GM12878 (cell line): ENCODE measurements around the gene LATS2. TPM values are rescaled to one million over a fixed set of nuclear protein-coding genes. Genes with fewer than 3 reads are reported as not detected.

ENCODE experiments used
- ATAC-seq: fragments of 200-7000 bp; cut with Tn5 transposase; 3 replicates; pipeline ENCODE4 v1.9.1; 2020; ENCODE audit warnings: mild to moderate bottlenecking, moderate library complexity
- BruUV-seq: library from RNA; stranded (reverse); fragments of 400-500 nt; replicated peaks from 2 replicates; lab custom pipeline; 2021; lab: Mats Ljungman, UMichigan
- CTCF ChIA-PET: fragments of 300-600 bp; sonication (Branson Sonifier 250); formaldehyde crosslinking; extraction: SDS; loops from one replicate; lab custom pipeline; 2021; ENCODE audit warnings: inconsistent platforms; lab: Yijun Ruan, JAX
- POLR2A ChIA-PET: fragments of 350-600 bp; formaldehyde crosslinking; extraction: SDS; loops from one replicate; lab custom pipeline; 2021; ENCODE audit warnings: inconsistent platforms; lab: Charles Lee
- RAD21 ChIA-PET: fragments of 300-600 bp; sonication (Branson Sonifier 250); formaldehyde crosslinking; loops from one replicate; lab custom pipeline; 2023; ENCODE audit warnings: antibody characterized with exemption; ENCODE audit not compliant: unreplicated experiment; lab: Charles Lee
- SMC1A ChIA-PET: fragments of 300-600 bp; sonication (Branson Sonifier 250); formaldehyde crosslinking; loops from one replicate; lab custom pipeline; 2023; ENCODE audit not compliant: unreplicated experiment, uncharacterized antibody; lab: Charles Lee
- DNase-seq: peaks from one replicate; pipeline ENCODE4 v3.0.0-alpha.2; 2011; ENCODE audit warnings: low read depth, low spot score
- FAIRE-seq: peaks from 3 replicates; lab custom pipeline; 2011; peaks lifted over from hg19 to GRCh38; lab: Jason Lieb, UNC
- H2AFZ ChIP-seq: 2 replicates; pipeline ENCODE4 v1.6.0; 2011; ENCODE audit warnings: low read depth, low read length, control low read depth; ENCODE audit not compliant: control insufficient read depth
- H3K27ac ChIP-seq: 2 replicates; pipeline ENCODE4 v1.5.1; 2011; ENCODE audit warnings: control low read depth; ENCODE audit not compliant: control insufficient read depth, insufficient read depth
- H3K27me3 ChIP-seq, 2 experiments: replicated peaks in 1 of 2; 2 replicates each; pipeline versions ENCODE4 v1.6.0 to v1.6.1; 2011; ENCODE audit warnings: low read length in 1 of 2; ENCODE audit not compliant: control insufficient read depth in 2 of 2, insufficient read depth in 2 of 2
- H3K36me3 ChIP-seq, 2 experiments: 2 replicates each; pipeline ENCODE4 v1.5.1; 2011; ENCODE audit warnings: low read length in 1 of 2; ENCODE audit not compliant: control insufficient read depth in 2 of 2, insufficient read depth in 2 of 2
- H3K4me1 ChIP-seq: 2 replicates; pipeline ENCODE4 v1.6.1; 2011; ENCODE audit warnings: mild to moderate bottlenecking, low read length, moderate library complexity, mixed read lengths; ENCODE audit not compliant: control insufficient read depth, insufficient read depth
- H3K4me2 ChIP-seq: 2 replicates; pipeline ENCODE4 v1.6.0; 2011; ENCODE audit warnings: control low read depth; ENCODE audit not compliant: control insufficient read depth, insufficient read depth
- H3K4me3 ChIP-seq: fragments of 200-600 bp; sonication (generic); 2 replicates; pipeline ENCODE4 v1.5.1; 2016
- H3K79me2 ChIP-seq: 2 replicates; pipeline ENCODE4 v1.6.0; 2011; ENCODE audit warnings: low read length; ENCODE audit not compliant: control insufficient read depth, insufficient read depth
- H3K9ac ChIP-seq: 2 replicates; pipeline ENCODE4 v1.8.0; 2011; ENCODE audit warnings: low read length, control low read depth, mixed read lengths; ENCODE audit not compliant: control insufficient read depth, insufficient read depth
- H3K9me3 ChIP-seq: replicated peaks from 3 replicates; pipeline ENCODE4 v1.5.1; 2011; ENCODE audit warnings: mild to moderate bottlenecking, low read length; ENCODE audit not compliant: control insufficient read depth, insufficient read depth
- H4K20me1 ChIP-seq: 2 replicates; pipeline ENCODE4 v1.6.0; 2011; ENCODE audit not compliant: control insufficient read depth, insufficient read depth
- BCL3 ChIP-seq: IDR thresholded peaks from 2 replicates; pipeline ENCODE4 v1.6.1; 2011; ENCODE audit warnings: borderline replicate concordance, low read depth, mild to moderate bottlenecking, moderate library complexity, low read length; ENCODE audit not compliant: insufficient read depth, poor library complexity, severe bottlenecking
- CHD2 ChIP-seq: IDR thresholded peaks from 2 replicates; pipeline ENCODE4 v1.6.1; 2011; ENCODE audit warnings: low read depth, low read length, improper control_type of control experiment, borderline replicate concordance
- ESRRA ChIP-seq: IDR thresholded peaks from 2 replicates; pipeline ENCODE4 v1.6.1; 2012; ENCODE audit warnings: mild to moderate bottlenecking, low read length, improper control_type of control experiment
- GABPA ChIP-seq: IDR thresholded peaks from 2 replicates; pipeline ENCODE4 v1.6.1; 2014; ENCODE audit warnings: antibody characterized with exemption, low read depth, mild to moderate bottlenecking, inconsistent platforms
- GATAD2B ChIP-seq: fragments of 450-650 bp; conservative IDR thresholded peaks from 2 replicates; pipeline ENCODE4 v1.6.1; 2017; ENCODE audit warnings: low read depth, mild to moderate bottlenecking, moderate library complexity
- IRF4 ChIP-seq: IDR thresholded peaks from 2 replicates; pipeline ENCODE4 v1.6.1; 2011; ENCODE audit warnings: low read depth, low read length
- MTA2 ChIP-seq: fragments of 450-650 bp; IDR thresholded peaks from 2 replicates; pipeline ENCODE4 v1.6.1; 2016; ENCODE audit warnings: low read depth, mild to moderate bottlenecking, moderate library complexity
- NFXL1 ChIP-seq: fragments of 450-650 bp; IDR thresholded peaks from 2 replicates; pipeline ENCODE4 v1.6.1; 2017; ENCODE audit warnings: antibody characterized with exemption, mild to moderate bottlenecking, borderline replicate concordance
- POLR2AphosphoS2 ChIP-seq: IDR thresholded peaks from 2 replicates; pipeline ENCODE4 v1.6.1; 2011; ENCODE audit warnings: low read depth, mild to moderate bottlenecking, low read length, improper control_type of control experiment, moderate library complexity
- YY1 ChIP-seq: IDR thresholded peaks from 2 replicates; pipeline ENCODE4 v1.6.1; 2011; ENCODE audit warnings: low read depth, mild to moderate bottlenecking, low read length
- ZBTB40 ChIP-seq: fragments of 450-650 bp; IDR thresholded peaks from 2 replicates; pipeline ENCODE4 v1.6.1; 2016; ENCODE audit warnings: mild to moderate bottlenecking, moderate library complexity, borderline replicate concordance
- WGBS: methylation state at CpG from one replicate; pipeline ENCODE4 v1.1.6; 2016; ENCODE audit warnings: low lambda C conversion rate; ENCODE audit not compliant: insufficient replicate concordance, insufficient coverage; ENCODE audit errors: missing lambda C conversion rate; 5-methylcytosine and 5-hydroxymethylcytosine counted together
- in situ Hi-C: fragments of 300-500 bp; cut with MboI; formaldehyde crosslinking; loops from 9 replicates; pipeline ENCODE4 v1.14.3; 2018; ENCODE audit warnings: mixed read lengths
- intact Hi-C: fragments of 100-400 bp; cut with micrococcal nuclease; formaldehyde crosslinking; loops from one replicate; pipeline ENCODE4 v1.14.2; 2022; ENCODE audit not compliant: unreplicated experiment
- polyA plus RNA-seq, 11 experiments: library from polyadenylated mRNA; depleted of rRNA in 4 of 11; unstranded in 6 of 11; stranded (reverse) in 5 of 11; fragments of >200 nt; fragmentation: Nextera tagmentation in 4 of 11; fragmentation: Illumina TruSeq in 1 of 11; extraction: Ambion mirVana in 4 of 11; extraction: Trizol in 1 of 11; gene quantifications; 1 replicate in 1 of 11; 2 replicates in 10 of 11; pipeline versions ENCODE4 v1.2.1 to v1.2.3, GENCODE V29; 2011 to 2016; ENCODE audit warnings: inconsistent platforms in 2 of 11, missing spikeins in 2 of 11, low read depth in 1 of 11
- total RNA-seq, 4 experiments: library from RNA; depleted of rRNA in 3 of 4; stranded (reverse); fragments of >200 nt in 3 of 4; fragmentation: Illumina TruSeq in 1 of 4; extraction: Trizol in 1 of 4; gene quantifications; 2 replicates each; pipeline versions ENCODE4 v1.2.1 to v1.2.3, GENCODE V29; 2013 to 2021

LATS2 gene
- total and polyA plus RNA-seq, 10 of the 15 experiments (the other 5 are each of a cell fraction or from before 2014, with no cell fraction given): 0.90 to 7.8 (median 2.0) TPM

GRCh38 chr13:20955496-20955895 is 105.9 kb downstream of the LATS2 start:
- Histone ChIP-seq H3K4me3 (no peak overlapping the region), H3K27ac (no peak overlapping the region), H3K9ac (no peak overlapping the region), H2AFZ (no peak overlapping the region), H3K4me2 (no peak overlapping the region), H3K4me1 (no peaks in the 10 kb centered on the region), H3K36me3 (no peaks in the 10 kb centered on the region), H3K9me3 (no peaks in the 10 kb centered on the region), H3K79me2 (no peaks in the 10 kb centered on the region), H3K27me3 (no peaks in the 10 kb centered on the region), H4K20me1 (no peaks in the 10 kb centered on the region)
- POLR2A ChIA-PET: interaction anchor here (0.6 kb wide), 2 partner anchors 12 to 419 kb away, joined by 3 to 5 read pairs; no protein-coding TSS in a partner anchor
- in situ Hi-C loops (no loop called here), intact Hi-C loops (no loop called here)
- no peak for TF ChIP-seq ESRRA
- no peak for TF ChIP-seq CHD2
- no peak for FAIRE-seq
- SMC1A ChIA-PET: no interaction called here
- 65% methylated on average over 6 of the region's 6 CpGs for WGBS
- ATAC-seq: no peak
- RAD21 ChIA-PET: no interaction called here
- no peak for DNase-seq
- CTCF ChIA-PET: no interaction called here
- no TSS peak for BruUV-seq

GRCh38 chr13:20953245-20953931 is 108.0 kb downstream of the LATS2 start:
- H2AFZ ChIP-seq: no peak overlapping the region
- no peak overlapping the region for H3K4me2 ChIP-seq
- H3K9ac ChIP-seq: no peak overlapping the region
- intact Hi-C loops (no loop called here), in situ Hi-C loops (no loop called here)
- WGBS: 60% methylated on average over 16 of the region's 16 CpGs
- H3K79me2 ChIP-seq: no peaks in the 10 kb centered on the region
- no peaks in the 10 kb centered on the region for H3K36me3 ChIP-seq
- no peak overlapping the region for H3K27ac ChIP-seq
- SMC1A ChIA-PET: no interaction called here
- CTCF ChIA-PET: interaction anchor here (0.5 kb wide), 1 partner anchor 158 kb away, joined by 3 read pairs; no protein-coding TSS in a partner anchor
- H3K4me1 ChIP-seq: no peaks in the 10 kb centered on the region
- TF ChIP-seq BCL3 (no peak), GATAD2B (no peak), NFXL1 (no peak), IRF4 (no peak), POLR2AphosphoS2 (no peak), ZBTB40 (no peak), MTA2 (no peak), YY1 (no peak), GABPA (no peak)
- no peak overlapping the region for H3K4me3 ChIP-seq
- RAD21 ChIA-PET: no interaction called here
- no peaks in the 10 kb centered on the region for H3K27me3 ChIP-seq
- H4K20me1 ChIP-seq: no peaks in the 10 kb centered on the region
- DNase-seq: no peak
- no TSS peak for BruUV-seq
- FAIRE-seq: no peak
- no peaks in the 10 kb centered on the region for H3K9me3 ChIP-seq
- POLR2A ChIA-PET: no interaction called here
- ATAC-seq: no peak
